GM10248 (cell line): ENCODE measurements around the gene PRSS16.
A peak's percentile ranks its signal among the peaks of the same experiment; 100 is the strongest.

Source experiments
- CTCF ChIA-PET: fragments of 300-600 bp; sonication (Branson Sonifier 250); formaldehyde crosslinking; extraction: SDS; loops from one replicate; lab custom pipeline; 2021; ENCODE audit warnings: antibody characterized with exemption; lab: Yijun Ruan, JAX
- POLR2A ChIA-PET: fragments of 350-650 bp; sonication (Branson Sonifier 250); formaldehyde crosslinking; extraction: SDS; loops from one replicate; lab custom pipeline; 2020; ENCODE audit warnings: antibody characterized with exemption; lab: Yijun Ruan, JAX
- DNase-seq: peaks from one replicate; pipeline ENCODE4 v3.0.0; 2012; ENCODE audit errors: extremely low spot score
- CTCF ChIP-seq: IDR thresholded peaks from 2 replicates; pipeline ENCODE4 v1.5.1; 2012; ENCODE audit warnings: mild to moderate bottlenecking, low read depth; ENCODE audit errors: extremely low read depth, missing control alignments, control extremely low read depth

PRSS16 gene

GRCh38 chr6:27242589-27243265 lies 4.8 kb upstream of the PRSS16 start:
- DNase-seq, result no peak
- ChIA-PET CTCF (interaction anchor here (1.0 kb wide), 1 partner anchor 9 kb away, joined by 4 read pairs; no protein-coding TSS in a partner anchor), POLR2A (no interaction called here)
- no peak for TF ChIP-seq CTCF

DNA sequence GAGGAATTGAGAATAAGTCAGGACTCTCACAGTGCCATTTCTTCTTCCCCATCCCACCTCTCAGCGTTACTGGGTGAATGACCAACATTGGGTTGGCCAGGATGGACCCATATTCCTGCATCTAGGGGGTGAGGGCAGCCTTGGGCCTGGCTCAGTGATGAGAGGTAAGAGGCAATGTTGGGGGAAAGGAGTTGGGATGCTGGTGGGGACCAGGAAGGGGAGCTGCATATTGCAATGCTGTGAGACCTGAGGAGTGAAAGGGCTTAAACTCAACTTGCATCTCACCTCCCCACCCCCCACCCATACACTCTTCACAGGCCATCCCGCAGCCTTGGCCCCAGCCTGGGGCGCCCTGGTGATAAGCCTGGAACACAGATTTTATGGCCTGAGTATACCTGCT lies 1.3 kb downstream of the PRSS16 start:
- DNase-seq, result no peak
- ChIA-PET CTCF (no interaction called here), POLR2A (no interaction called here)
- no peak for TF ChIP-seq CTCF

- no peak for TF ChIP-seq CTCF
- no peak for DNase-seq
- CTCF ChIA-PET, result interaction anchor here (0.9 to 1.7 kb wide), 7 partner anchors 12 to 646 kb away, joined by 3 to 11 read pairs (median 4); no protein-coding TSS in a partner anchor
- POLR2A ChIA-PET, result interaction anchor here (1.6 kb wide), 1 partner anchor 559 kb away, joined by 5 read pairs; a partner anchor contains a TSS
These were observed 3.0 kb downstream of the PRSS16 start for GRCh38 chr6:27250277-27251111.

DNA sequence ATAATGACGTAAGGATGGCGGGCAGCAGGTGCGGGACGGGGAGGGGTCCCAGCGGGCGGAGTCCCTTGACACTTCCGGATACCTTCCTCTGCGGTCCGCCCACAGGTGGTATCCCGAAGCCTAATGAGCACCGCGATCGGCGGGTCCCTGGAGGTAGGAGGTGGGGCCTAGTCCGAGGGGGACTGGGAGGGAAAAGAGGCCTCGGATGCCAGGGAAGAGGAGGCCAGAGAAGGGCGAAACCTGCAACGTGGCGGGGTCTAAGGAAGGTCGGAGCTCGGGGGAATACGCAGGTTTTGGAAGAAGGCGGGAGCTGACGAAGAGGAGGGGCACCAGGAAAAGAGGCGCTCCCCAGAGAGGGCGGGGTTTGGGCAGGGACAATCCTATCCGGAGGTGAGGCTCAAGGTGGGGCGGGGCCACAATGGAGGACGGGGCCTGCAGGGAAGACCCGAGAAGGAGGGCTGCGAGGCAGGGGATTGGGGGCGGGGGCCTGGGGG lies 3.7 kb downstream of the PRSS16 start:
- DNase-seq, result peak; percentile 92
- ChIA-PET POLR2A (interaction anchor here (1.6 kb wide), 2 partner anchors 118 to 559 kb away, joined by 5 to 14 read pairs; a partner anchor contains a TSS), CTCF (interaction anchor here (0.7 to 1.8 kb wide), 16 partner anchors 8 to 646 kb away, joined by 3 to 11 read pairs (median 4); a partner anchor contains a TSS)
- no peak for TF ChIP-seq CTCF

GRCh38 chr6:27251606-27252251 lies 4.2 kb downstream of the PRSS16 start:
- ChIA-PET POLR2A (interaction anchor here (1.6 kb wide), 2 partner anchors 119 to 558 kb away, joined by 5 to 14 read pairs; a partner anchor contains a TSS), CTCF (interaction anchor here (0.6 to 1.8 kb wide), 21 partner anchors 9 to 645 kb away, joined by 3 to 11 read pairs (median 4); a partner anchor contains a TSS)
- DNase-seq, result peak; percentile 92
- TF ChIP-seq CTCF, result peak; percentile 65
